ACC112 (cell line): Measurements from ENCODE around the gene CAP2.

Experiments used
- H2AFZ ChIP-seq: fragments of 200-600 bp; sonication (generic); one replicate; pipeline ENCODE4 v1.6.0; 2017; ENCODE audit warnings: antibody characterized with exemption, low read length; ENCODE audit not compliant: unreplicated experiment
- H3K27ac ChIP-seq: fragments of 200-600 bp; sonication (generic); 2 replicates; pipeline ENCODE4 v1.5.1; 2014; ENCODE audit warnings: low read depth, mild to moderate bottlenecking, antibody characterized with exemption, low read length, moderate library complexity
- H3K27me3 ChIP-seq: fragments of 200-600 bp; sonication (generic); 2 replicates; pipeline ENCODE4 v1.6.1; 2014; ENCODE audit warnings: mild to moderate bottlenecking, antibody characterized with exemption, low read length, moderate library complexity, mixed read lengths; ENCODE audit not compliant: insufficient read depth
- H3K36me3 ChIP-seq: fragments of 200-600 bp; sonication (generic); 2 replicates; pipeline ENCODE4 v1.6.1; 2016; ENCODE audit warnings: mild to moderate bottlenecking, antibody characterized with exemption, low read length, moderate library complexity, mixed read lengths; ENCODE audit not compliant: insufficient read depth
- H3K4me1 ChIP-seq: fragments of 200-600 bp; sonication (generic); one replicate; pipeline ENCODE4 v1.6.1; 2016; ENCODE audit warnings: low read length, mixed read lengths; ENCODE audit not compliant: insufficient read depth, unreplicated experiment, control insufficient read depth
- H3K4me3 ChIP-seq: fragments of 200-600 bp; sonication (generic); 2 replicates; pipeline ENCODE4 v1.5.1; 2014; ENCODE audit warnings: mild to moderate bottlenecking, low read depth, low read length
- H3K79me2 ChIP-seq: fragments of 200-600 bp; sonication (generic); one replicate; pipeline ENCODE4 v1.6.0; 2016; ENCODE audit warnings: low read length; ENCODE audit not compliant: control insufficient read depth, unreplicated experiment, insufficient read depth

CAP2 gene

DNA sequence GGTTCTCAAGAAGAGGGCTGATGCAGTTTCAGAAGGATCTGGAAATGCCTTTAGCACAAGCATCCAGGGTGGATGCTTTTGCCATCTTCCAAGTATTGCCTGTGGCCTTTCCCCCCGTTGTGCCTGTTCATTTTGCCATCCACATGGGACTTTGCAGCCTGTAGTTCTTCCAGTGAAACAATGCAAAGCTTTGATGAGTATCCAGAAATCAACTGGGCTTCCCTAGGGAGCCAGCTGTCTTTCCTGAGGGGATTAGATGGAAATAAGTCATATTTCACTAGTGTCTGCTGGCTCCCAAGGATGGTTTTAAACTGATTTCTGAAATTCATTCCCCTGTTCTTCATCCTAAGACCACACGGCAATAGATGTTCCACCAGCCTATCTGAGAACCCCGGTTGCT, 63.3 kb downstream of the CAP2 start:
- Histone ChIP-seq H3K36me3 (no peaks in the 10 kb centered on the region), H3K27me3 (no peaks in the 10 kb centered on the region), H2AFZ (no peak overlapping the region), H3K4me3 (no peak overlapping the region), H3K79me2 (no peaks in the 10 kb centered on the region), H3K4me1 (no peaks in the 10 kb centered on the region), H3K27ac (no peak overlapping the region)

DNA sequence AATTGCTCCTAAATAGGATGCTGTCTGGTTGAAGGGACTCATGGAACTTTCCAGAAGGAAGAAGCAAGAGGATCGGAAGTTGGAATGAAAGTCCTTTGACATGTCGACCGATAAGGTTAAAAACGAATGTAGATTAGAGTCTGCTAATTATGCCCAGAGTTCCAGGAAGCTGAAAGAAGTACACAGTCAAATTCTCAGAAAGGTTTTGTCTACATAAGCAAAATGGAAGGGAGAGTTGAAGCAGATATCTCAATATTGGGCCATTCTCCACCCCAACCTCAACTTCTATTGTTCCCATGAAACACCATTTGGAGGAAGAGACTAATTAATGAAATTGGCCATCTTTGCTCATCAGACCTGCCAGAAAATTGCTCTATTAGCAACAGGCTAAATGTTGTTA, 64.0 kb downstream of the CAP2 start:
- Histone ChIP-seq H3K27ac (no peak overlapping the region), H3K79me2 (no peaks in the 10 kb centered on the region), H2AFZ (no peak overlapping the region), H3K4me1 (no peaks in the 10 kb centered on the region), H3K27me3 (no peaks in the 10 kb centered on the region), H3K4me3 (no peak overlapping the region), H3K36me3 (no peaks in the 10 kb centered on the region)

GRCh38 chr6:17457956-17458355, 64.6 kb downstream of the CAP2 start:
- Histone ChIP-seq H3K27ac (no peak overlapping the region), H3K27me3 (no peaks in the 10 kb centered on the region), H3K79me2 (no peaks in the 10 kb centered on the region), H2AFZ (no peak overlapping the region), H3K4me3 (no peak overlapping the region), H3K36me3 (no peaks in the 10 kb centered on the region), H3K4me1 (no peaks in the 10 kb centered on the region)

- Histone ChIP-seq H3K79me2 (no peaks in the 10 kb centered on the region), H3K27me3 (no peaks in the 10 kb centered on the region), H3K4me1 (no peaks in the 10 kb centered on the region), H2AFZ (no peak overlapping the region), H3K36me3 (no peaks in the 10 kb centered on the region), H3K4me3 (no peak overlapping the region), H3K27ac (no peak overlapping the region)
Observed at GRCh38 chr6:17458966-17459365, 65.6 kb downstream of the CAP2 start.

- Histone ChIP-seq H3K4me1 (no peaks in the 10 kb centered on the region), H3K79me2 (no peaks in the 10 kb centered on the region), H2AFZ (no peak overlapping the region), H3K4me3 (no peak overlapping the region), H3K36me3 (no peaks in the 10 kb centered on the region), H3K27me3 (no peaks in the 10 kb centered on the region), H3K27ac (no peak overlapping the region)
Observed at GRCh38 chr6:17460862-17461261, 67.5 kb downstream of the CAP2 start.

GRCh38 chr6:17466147-17466546, 72.8 kb downstream of the CAP2 start:
- no peak overlapping the region for H3K4me3 ChIP-seq
- peaks cover 9% of the 10 kb centered on the region for H3K4me1 ChIP-seq
- H3K36me3 ChIP-seq = no peaks in the 10 kb centered on the region
- H3K27ac ChIP-seq = no peak overlapping the region
- no peak overlapping the region for H2AFZ ChIP-seq
- no peaks in the 10 kb centered on the region for H3K27me3 ChIP-seq
- H3K79me2 ChIP-seq = no peaks in the 10 kb centered on the region

- Histone ChIP-seq H3K4me1 (peaks cover 9% of the 10 kb centered on the region), H2AFZ (no peak overlapping the region), H3K27ac (no peak overlapping the region), H3K36me3 (no peaks in the 10 kb centered on the region), H3K27me3 (no peaks in the 10 kb centered on the region), H3K4me3 (no peak overlapping the region), H3K79me2 (no peaks in the 10 kb centered on the region)
Observed at GRCh38 chr6:17466707-17467106, 73.3 kb downstream of the CAP2 start.

- Histone ChIP-seq H3K36me3 (no peaks in the 10 kb centered on the region), H3K79me2 (no peaks in the 10 kb centered on the region), H3K27ac (no peak overlapping the region), H2AFZ (no peak overlapping the region), H3K27me3 (no peaks in the 10 kb centered on the region), H3K4me1 (peaks cover 9% of the 10 kb centered on the region), H3K4me3 (no peak overlapping the region)
Observed at GRCh38 chr6:17469006-17469832, 75.8 kb downstream of the CAP2 start.

GRCh38 chr6:17470202-17470937, 77.0 kb downstream of the CAP2 start:
- Histone ChIP-seq H3K4me3 (no peak overlapping the region), H3K27me3 (no peaks in the 10 kb centered on the region), H3K4me1 (peaks cover 9% of the 10 kb centered on the region), H2AFZ (no peak overlapping the region), H3K79me2 (no peaks in the 10 kb centered on the region), H3K27ac (no peak overlapping the region; the same call in 1 of the 2 replicates), H3K36me3 (no peaks in the 10 kb centered on the region)

DNA sequence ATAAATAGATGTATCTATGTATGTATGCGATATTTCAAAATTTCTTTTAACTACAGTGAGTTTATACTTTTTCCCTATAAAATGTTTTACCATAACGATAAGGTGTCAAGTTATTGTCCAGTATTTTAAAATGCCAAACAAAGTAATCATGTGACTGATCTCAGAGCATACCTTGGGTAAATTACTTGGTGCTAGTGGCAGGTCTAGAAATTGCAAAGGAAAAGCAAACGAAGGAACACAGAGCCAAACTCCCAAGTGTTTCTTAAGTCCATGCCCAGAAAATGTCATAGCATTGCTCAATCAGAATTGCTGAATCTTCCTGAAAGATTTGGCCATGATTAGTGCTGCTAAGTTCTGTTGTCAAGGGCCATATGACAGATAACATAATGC, 77.5 kb downstream of the CAP2 start:
- H3K4me1 ChIP-seq = peaks cover 9% of the 10 kb centered on the region
- H2AFZ ChIP-seq = no peak overlapping the region
- no peak overlapping the region; the same call in 1 of the 2 replicates for H3K27ac ChIP-seq
- no peaks in the 10 kb centered on the region for H3K36me3 ChIP-seq
- no peaks in the 10 kb centered on the region for H3K27me3 ChIP-seq
- H3K4me3 ChIP-seq = no peak overlapping the region
- H3K79me2 ChIP-seq = no peaks in the 10 kb centered on the region
